CD14-positive monocyte (primary cell): ENCODE results near the gene FOS. TPM values are rescaled to one million over a fixed set of nuclear protein-coding genes. Genes with fewer than 3 reads are reported as not detected.

ENCODE experiments used
- DNase-seq, 3 donors: peaks; one replicate each; pipeline ENCODE4 v3.0.0-alpha.2; 2011 to 2022
- H2AFZ ChIP-seq: 2 replicates; pipeline ENCODE4 v1.6.0; 2012; ENCODE audit warnings: mild to moderate bottlenecking, low read depth, low read length, inconsistent platforms; ENCODE audit not compliant: insufficient read depth, poor library complexity, severe bottlenecking
- H3K27ac ChIP-seq, 2 donors: 1 replicate in 1 of 2; 2 replicates in 1 of 2; pipeline ENCODE4 v1.5.1; 2012 to 2013; ENCODE audit warnings: low read length in 2 of 2, control low read depth in 1 of 2, inconsistent platforms in 1 of 2, low read depth in 1 of 2, mild to moderate bottlenecking in 1 of 2
- H3K27me3 ChIP-seq, 2 donors: one replicate each; pipeline versions ENCODE4 v1.6.0 to v1.6.1; 2011 to 2013; ENCODE audit warnings: low read length in 2 of 2; ENCODE audit not compliant: control insufficient read depth in 2 of 2, insufficient read depth in 2 of 2
- H3K36me3 ChIP-seq, 2 donors: replicated peaks in 1 of 2; 1 replicate in 1 of 2; 2 replicates in 1 of 2; pipeline versions ENCODE4 v1.5.1 to v1.6.1; 2012 to 2013; ENCODE audit warnings: low read length in 2 of 2, control low read depth in 1 of 2, inconsistent platforms in 1 of 2, mild to moderate bottlenecking in 1 of 2; ENCODE audit not compliant: insufficient read depth in 2 of 2, control insufficient read depth in 1 of 2
- H3K4me1 ChIP-seq, 2 donors: 1 replicate in 1 of 2; 2 replicates in 1 of 2; pipeline versions ENCODE4 v1.5.1 to v1.6.1; 2012 to 2013; ENCODE audit warnings: low read length in 2 of 2, control low read depth in 1 of 2, inconsistent platforms in 1 of 2, mild to moderate bottlenecking in 1 of 2, moderate library complexity in 1 of 2; ENCODE audit not compliant: insufficient read depth in 2 of 2, control insufficient read depth in 1 of 2
- H3K4me2 ChIP-seq: replicated peaks from 2 replicates; pipeline ENCODE3; 2012; ENCODE audit warnings: low read length, moderate library complexity, mild to moderate bottlenecking; ENCODE audit not compliant: poor library complexity, severe bottlenecking; ENCODE audit errors: extremely low read depth
- H3K4me3 ChIP-seq, 3 experiments: fragments of 200-600 bp in 1 of 3; sonication (generic) in 1 of 3; replicated peaks in 1 of 3; 1 replicate in 2 of 3; 2 replicates in 1 of 3; pipeline ENCODE4 v1.5.1; 2011 to 2013; ENCODE audit warnings: low read length in 3 of 3, mild to moderate bottlenecking in 3 of 3, control low read depth in 2 of 3, low read depth in 2 of 3, inconsistent platforms in 1 of 3, moderate library complexity in 1 of 3
- H3K79me2 ChIP-seq: 2 replicates; pipeline ENCODE4 v1.6.0; 2012; ENCODE audit warnings: mild to moderate bottlenecking, control low read depth, inconsistent platforms, low read length, moderate library complexity; ENCODE audit not compliant: insufficient read depth
- H3K9ac ChIP-seq: 2 replicates; pipeline ENCODE4 v1.6.0; 2017; ENCODE audit warnings: low read length, mild to moderate bottlenecking; ENCODE audit not compliant: insufficient read depth, poor library complexity, severe bottlenecking
- H3K9me3 ChIP-seq, 2 donors: replicated peaks in 1 of 2; 1 replicate in 1 of 2; 2 replicates in 1 of 2; pipeline versions ENCODE4 v1.5.1 to v1.6.1; 2012 to 2013; ENCODE audit warnings: low read length in 2 of 2, control low read depth in 1 of 2; ENCODE audit not compliant: control insufficient read depth in 1 of 2, insufficient read depth in 1 of 2
- H4K20me1 ChIP-seq: 2 replicates; pipeline ENCODE4 v1.6.0; 2012; ENCODE audit warnings: mild to moderate bottlenecking, low read length, control low read depth, moderate library complexity; ENCODE audit not compliant: insufficient read depth
- H3K27ac Mint-ChIP-seq, 7 donors: one replicate each; pipeline ENCODE4 v1.8.0; 2020; ENCODE audit warnings: mild to moderate bottlenecking in 7 of 7, mixed read lengths in 7 of 7, moderate library complexity in 6 of 7, inconsistent platforms in 2 of 7
- H3K27me3 Mint-ChIP-seq, 3 donors: one replicate each; pipeline ENCODE4 v1.8.0; 2021 to 2022; ENCODE audit warnings: low read depth in 3 of 3, mild to moderate bottlenecking in 3 of 3, mixed read lengths in 3 of 3, moderate library complexity in 3 of 3, inconsistent platforms in 1 of 3
- H3K36me3 Mint-ChIP-seq, 2 donors: one replicate each; pipeline ENCODE4 v1.8.0; 2020; ENCODE audit warnings: mixed read lengths in 2 of 2, inconsistent platforms in 1 of 2, mild to moderate bottlenecking in 1 of 2
- H3K4me1 Mint-ChIP-seq: one replicate; pipeline ENCODE4 v1.8.0; 2020; ENCODE audit warnings: mild to moderate bottlenecking, mixed read lengths
- H3K4me3 Mint-ChIP-seq, 2 donors: one replicate each; pipeline ENCODE4 v1.8.0; 2020; ENCODE audit warnings: mild to moderate bottlenecking in 2 of 2, mixed read lengths in 2 of 2, moderate library complexity in 1 of 2
- H3K9me3 Mint-ChIP-seq, 7 donors: one replicate each; pipeline ENCODE4 v1.8.0; 2020 to 2022; ENCODE audit warnings: mixed read lengths in 7 of 7, mild to moderate bottlenecking in 6 of 7, moderate library complexity in 6 of 7, inconsistent platforms in 2 of 7
- WGBS: methylation state at CpG from one replicate; pipeline ENCODE4 v1.1.5; 2013; ENCODE audit warnings: missing lambda C conversion rate; ENCODE audit not compliant: insufficient coverage; 5-methylcytosine and 5-hydroxymethylcytosine counted together
- intact Hi-C, 2 donors: fragments of 100-400 bp; cut with micrococcal nuclease; formaldehyde crosslinking; loops; one replicate each; pipeline versions ENCODE4 v1.15.0 to v1.15.1; 2023
- polyA plus RNA-seq, 3 donors: library from polyadenylated mRNA; depleted of rRNA in 1 of 3; unstranded in 2 of 3; stranded (reverse) in 1 of 3; fragments of 300-500 nt in 2 of 3; fragments of >200 nt in 1 of 3; fragmentation: Illumina TruSeq in 2 of 3; gene quantifications; 1 replicate in 2 of 3; 2 replicates in 1 of 3; pipeline ENCODE4 v1.2.3, GENCODE V29; 2012 to 2021
- TF ChIP-seq, protein P1 (sequence below): fragments of 200-600 bp; IDR thresholded peaks from one replicate; pipeline ENCODE4 v1.8.0; 2022; ENCODE audit warnings: antibody characterized with exemption, mild to moderate bottlenecking

Gene FOS
- polyA plus RNA-seq, 3 donors, result 4,403 to 5,159 (median 4,841) TPM

DNA sequence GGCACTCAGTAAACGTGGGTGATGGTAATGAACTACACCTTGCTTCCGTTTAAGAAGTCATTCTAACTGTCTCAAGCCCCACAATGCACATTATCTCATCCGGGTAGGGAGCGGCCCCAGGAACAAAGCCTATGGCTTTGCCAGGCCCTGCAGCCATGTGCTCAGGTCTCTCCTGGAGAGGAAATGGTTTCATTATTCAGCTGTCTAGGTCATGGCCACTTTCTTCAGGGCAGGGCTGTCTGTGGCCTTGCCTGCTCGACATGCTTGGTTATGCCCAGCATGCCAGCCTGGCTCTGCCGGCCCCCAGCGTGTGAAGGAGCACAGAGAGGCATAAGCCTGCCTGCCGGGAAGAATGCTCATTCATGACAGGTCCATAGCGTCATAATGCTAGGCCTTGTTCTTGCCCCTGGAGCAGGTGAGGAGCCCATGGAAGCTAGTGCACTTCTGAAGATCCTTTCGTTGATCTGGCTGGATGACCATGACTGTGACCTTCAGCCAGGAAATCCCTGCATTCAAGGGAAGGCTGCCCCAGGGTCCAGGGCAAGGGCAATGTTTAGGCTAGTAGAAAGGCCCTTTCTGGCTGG is 26.3 kb upstream of the FOS start:
- intact Hi-C loops, result no loop called here
- peaks cover 0 to 2% (median 1%) of the 10 kb centered on the region in 3 donors for H3K27me3 Mint-ChIP-seq

DNA sequence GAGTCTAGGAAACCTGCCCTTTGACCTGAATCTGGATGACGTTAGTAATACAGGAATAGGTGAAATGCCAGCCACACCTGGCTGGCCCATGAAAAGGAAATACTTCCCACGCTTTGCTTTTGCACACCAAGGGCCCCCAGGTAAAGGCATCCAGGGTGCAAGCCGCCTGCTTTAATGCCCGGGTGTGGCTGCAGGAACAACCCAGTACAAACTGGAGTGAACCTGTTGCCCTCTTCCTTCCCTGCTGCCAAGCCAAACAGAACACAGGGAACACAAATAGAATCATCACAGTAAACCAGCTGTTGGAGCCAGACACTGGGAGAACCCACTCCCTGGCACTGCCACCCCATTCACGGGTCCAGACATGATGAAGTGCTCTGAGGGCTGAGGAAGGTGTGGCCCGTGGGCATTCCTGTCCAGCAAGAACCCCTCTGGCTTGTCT is 24.2 kb upstream of the FOS start:
- Histone ChIP-seq H3K9ac (no peak overlapping the region), H3K27ac (no peak overlapping the region), H3K4me3 (no peak overlapping the region), H3K79me2 (no peaks in the 10 kb centered on the region), H3K4me1 (peaks cover 19 to 25% of the 10 kb centered on the region in 2 donors), H4K20me1 (no peaks in the 10 kb centered on the region), H3K4me2 (no peak overlapping the region), H3K9me3 (no peaks in the 10 kb centered on the region), H3K27me3 (no peaks in the 10 kb centered on the region), H3K36me3 (no peaks in the 10 kb centered on the region), H2AFZ (no peak overlapping the region)
- peaks cover 2 to 8% of the 10 kb centered on the region in 2 donors for H3K36me3 Mint-ChIP-seq
- no peak overlapping the region for H3K4me3 Mint-ChIP-seq
- H3K27ac Mint-ChIP-seq, result peak overlapping the region in 2 of 7 donors; percentile 8 to 25
- intact Hi-C loops, result no loop called here
- 92% methylated on average over 3 of the region's 6 CpGs for WGBS
- peaks cover 0 to 2% (median 0%) of the 10 kb centered on the region in 7 donors for H3K9me3 Mint-ChIP-seq
- peaks cover 0 to 2% (median 0%) of the 10 kb centered on the region in 3 donors for H3K27me3 Mint-ChIP-seq
- TF ChIP-seq, protein P1, sequence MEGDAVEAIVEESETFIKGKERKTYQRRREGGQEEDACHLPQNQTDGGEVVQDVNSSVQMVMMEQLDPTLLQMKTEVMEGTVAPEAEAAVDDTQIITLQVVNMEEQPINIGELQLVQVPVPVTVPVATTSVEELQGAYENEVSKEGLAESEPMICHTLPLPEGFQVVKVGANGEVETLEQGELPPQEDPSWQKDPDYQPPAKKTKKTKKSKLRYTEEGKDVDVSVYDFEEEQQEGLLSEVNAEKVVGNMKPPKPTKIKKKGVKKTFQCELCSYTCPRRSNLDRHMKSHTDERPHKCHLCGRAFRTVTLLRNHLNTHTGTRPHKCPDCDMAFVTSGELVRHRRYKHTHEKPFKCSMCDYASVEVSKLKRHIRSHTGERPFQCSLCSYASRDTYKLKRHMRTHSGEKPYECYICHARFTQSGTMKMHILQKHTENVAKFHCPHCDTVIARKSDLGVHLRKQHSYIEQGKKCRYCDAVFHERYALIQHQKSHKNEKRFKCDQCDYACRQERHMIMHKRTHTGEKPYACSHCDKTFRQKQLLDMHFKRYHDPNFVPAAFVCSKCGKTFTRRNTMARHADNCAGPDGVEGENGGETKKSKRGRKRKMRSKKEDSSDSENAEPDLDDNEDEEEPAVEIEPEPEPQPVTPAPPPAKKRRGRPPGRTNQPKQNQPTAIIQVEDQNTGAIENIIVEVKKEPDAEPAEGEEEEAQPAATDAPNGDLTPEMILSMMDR, result no peak
- H3K4me1 Mint-ChIP-seq, result peaks cover 39% of the 10 kb centered on the region
- DNase-seq, result no peak

More for the DNA sequence above, 26.3 kb upstream of the FOS start:
- DNase-seq, result no peak
- no peak overlapping the region for H3K9ac ChIP-seq
- no peak overlapping the region for H2AFZ ChIP-seq
- no peak overlapping the region for H3K4me2 ChIP-seq
- peaks cover 34% of the 10 kb centered on the region for H3K4me1 Mint-ChIP-seq
- H3K9me3 ChIP-seq, result no peaks in the 10 kb centered on the region
- H3K27me3 ChIP-seq, result no peaks in the 10 kb centered on the region
- no peaks in the 10 kb centered on the region for H3K36me3 ChIP-seq
- no peaks in the 10 kb centered on the region for H3K79me2 ChIP-seq
- H4K20me1 ChIP-seq, result no peaks in the 10 kb centered on the region
- H3K36me3 Mint-ChIP-seq, result peaks cover 0 to 6% of the 10 kb centered on the region in 2 donors
- 96% methylated on average over 7 of the region's 10 CpGs for WGBS
- peaks cover 7 to 16% of the 10 kb centered on the region in 2 donors for H3K4me1 ChIP-seq
- H3K9me3 Mint-ChIP-seq, result peaks cover 0 to 2% (median 0%) of the 10 kb centered on the region in 7 donors
- no peak overlapping the region for H3K4me3 Mint-ChIP-seq
- no peak overlapping the region for H3K27ac ChIP-seq
- H3K27ac Mint-ChIP-seq, result peak overlapping the region in 3 of 7 donors; percentile 26 to 56 (median 40)
- TF ChIP-seq, protein P1, result no peak
- H3K4me3 ChIP-seq, result no peak overlapping the region
